IgD-negative memory B cell (primary cell): ENCODE measurements around the gene IQCH. TPM values are rescaled to one million over a fixed set of nuclear protein-coding genes. Genes with fewer than 3 reads are reported as not detected.
A peak's percentile ranks its signal among the peaks of the same experiment; 100 is the strongest.

Experiments used
- H3K27ac Mint-ChIP-seq, 3 donors: one replicate each; pipeline ENCODE4 v1.8.0; 2020 to 2022; ENCODE audit warnings: mild to moderate bottlenecking in 3 of 3, mixed read lengths in 3 of 3, moderate library complexity in 1 of 3
- H3K27me3 Mint-ChIP-seq: one replicate; pipeline ENCODE4 v1.8.0; 2021; ENCODE audit warnings: mixed read lengths
- H3K36me3 Mint-ChIP-seq: one replicate; pipeline ENCODE4 v1.8.0; 2020; ENCODE audit warnings: mild to moderate bottlenecking, mixed read lengths
- H3K4me1 Mint-ChIP-seq, 3 donors: one replicate each; pipeline ENCODE4 v1.8.0; 2020 to 2022; ENCODE audit warnings: mixed read lengths in 3 of 3, mild to moderate bottlenecking in 1 of 3
- H3K4me3 Mint-ChIP-seq, 4 donors: one replicate each; pipeline ENCODE4 v1.8.0; 2020 to 2022; ENCODE audit warnings: mild to moderate bottlenecking in 4 of 4, mixed read lengths in 4 of 4, moderate library complexity in 3 of 4
- H3K9me3 Mint-ChIP-seq, 3 donors: one replicate each; pipeline ENCODE4 v1.8.0; 2020 to 2021; ENCODE audit warnings: mixed read lengths in 3 of 3, mild to moderate bottlenecking in 1 of 3
- polyA plus RNA-seq: library from polyadenylated mRNA; unstranded; fragments of 300-500 nt; fragmentation: Illumina TruSeq; gene quantifications from one replicate; pipeline ENCODE4 v1.2.3, GENCODE V29; 2021

The IQCH gene
- polyA plus RNA-seq, 1 donor from 2014 or later, result 0.13 TPM

DNA sequence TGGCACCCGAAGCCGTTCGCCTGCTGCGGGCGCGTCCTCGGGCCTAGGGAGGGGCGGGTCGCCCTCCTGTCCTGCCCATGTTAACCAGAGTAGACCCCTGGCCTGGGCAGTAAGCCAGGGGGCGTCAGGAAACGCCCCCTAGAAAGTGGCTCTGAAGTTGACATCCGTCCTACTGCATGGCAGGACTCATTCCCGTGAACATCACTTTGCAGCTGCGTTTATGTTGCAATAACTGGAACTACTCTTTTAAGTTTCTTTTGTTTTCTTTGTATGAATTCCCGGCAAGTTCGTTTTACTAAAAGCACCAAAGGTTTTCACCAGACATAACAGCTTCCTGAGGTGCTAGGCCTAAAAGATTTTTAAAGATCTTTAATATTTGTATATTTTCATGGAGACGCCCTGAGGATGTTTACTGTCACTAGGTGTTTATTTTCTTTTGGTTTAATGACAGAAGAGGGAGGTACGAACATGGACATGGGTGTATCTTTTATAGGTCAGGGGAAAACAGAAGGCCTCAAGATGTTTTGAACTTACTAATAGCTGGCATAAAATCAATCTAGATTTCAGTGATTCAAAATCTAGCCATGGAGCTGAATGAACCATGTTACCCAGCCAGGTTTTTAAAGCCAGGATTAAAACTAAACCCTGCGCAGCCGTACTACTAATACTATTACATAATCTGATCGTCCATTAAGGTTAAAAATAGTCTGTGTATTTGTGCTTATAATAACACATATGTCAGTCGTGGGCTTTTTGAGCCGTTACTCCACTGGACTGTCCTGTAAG is 267.4 kb downstream of the IQCH start:
- no peaks in the 10 kb centered on the region for H3K27me3 Mint-ChIP-seq
- H3K27ac Mint-ChIP-seq, result peak overlapping the region; percentile 36 to 98 (median 95)
- H3K4me1 Mint-ChIP-seq, result peaks cover 12 to 24% (median 14%) of the 10 kb centered on the region in 3 donors
- H3K4me3 Mint-ChIP-seq, result peak overlapping the region; percentile 92 to 96 (median 94)
- no peaks in the 10 kb centered on the region for H3K9me3 Mint-ChIP-seq
- peaks cover 18% of the 10 kb centered on the region for H3K36me3 Mint-ChIP-seq

DNA sequence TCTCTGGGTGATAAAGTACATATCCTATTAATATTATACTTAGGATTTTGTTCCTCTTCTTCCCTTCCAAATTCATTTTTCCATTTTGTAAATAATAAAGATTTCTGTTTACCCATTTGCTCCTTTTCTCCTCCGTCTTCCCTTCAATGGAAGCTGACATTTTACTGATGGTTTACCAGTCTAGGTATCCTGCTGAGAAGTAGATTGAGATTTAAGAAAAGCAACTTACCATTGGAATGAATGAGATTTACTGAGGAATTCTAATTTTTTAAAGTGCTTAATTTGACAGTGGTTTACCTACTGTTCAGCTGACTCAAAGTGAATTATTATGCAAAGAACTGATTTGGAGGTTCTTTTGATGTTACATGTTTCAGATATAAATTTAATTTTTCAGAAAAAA is 268.7 kb downstream of the IQCH start:
- no peak overlapping the region for H3K27ac Mint-ChIP-seq
- H3K4me1 Mint-ChIP-seq, result peaks cover 12 to 24% (median 14%) of the 10 kb centered on the region in 3 donors
- H3K9me3 Mint-ChIP-seq, result no peaks in the 10 kb centered on the region
- H3K27me3 Mint-ChIP-seq, result no peaks in the 10 kb centered on the region
- H3K36me3 Mint-ChIP-seq, result peaks cover 13% of the 10 kb centered on the region
- peak overlapping the region in 1 of 4 donors; percentile 96 for H3K4me3 Mint-ChIP-seq

DNA sequence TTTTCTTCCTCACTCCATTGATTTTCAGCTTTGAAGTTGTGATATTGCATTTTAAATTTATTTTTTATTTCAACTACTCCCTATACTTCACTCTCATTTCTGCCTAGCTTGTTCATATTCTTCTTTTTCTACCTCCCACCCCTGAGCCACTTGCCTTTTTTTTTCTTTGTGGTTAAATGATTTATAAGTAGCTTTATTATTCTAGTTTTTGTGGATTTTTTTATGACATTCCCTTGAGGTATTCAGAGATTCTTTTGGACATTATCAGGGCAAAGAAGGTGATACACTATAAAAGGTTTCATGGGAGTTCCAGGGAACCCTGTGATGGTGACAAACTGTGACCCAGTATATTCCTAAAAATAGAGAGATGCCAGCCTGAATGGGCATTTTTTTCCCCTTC is 269.6 kb downstream of the IQCH start:
- no peaks in the 10 kb centered on the region for H3K27me3 Mint-ChIP-seq
- H3K4me3 Mint-ChIP-seq, result no peak overlapping the region
- no peaks in the 10 kb centered on the region for H3K9me3 Mint-ChIP-seq
- H3K4me1 Mint-ChIP-seq, result peaks cover 12 to 24% (median 14%) of the 10 kb centered on the region in 3 donors
- H3K27ac Mint-ChIP-seq, result peak overlapping the region in 1 of 3 donors; percentile 16
- H3K36me3 Mint-ChIP-seq, result peaks cover 8% of the 10 kb centered on the region

DNA sequence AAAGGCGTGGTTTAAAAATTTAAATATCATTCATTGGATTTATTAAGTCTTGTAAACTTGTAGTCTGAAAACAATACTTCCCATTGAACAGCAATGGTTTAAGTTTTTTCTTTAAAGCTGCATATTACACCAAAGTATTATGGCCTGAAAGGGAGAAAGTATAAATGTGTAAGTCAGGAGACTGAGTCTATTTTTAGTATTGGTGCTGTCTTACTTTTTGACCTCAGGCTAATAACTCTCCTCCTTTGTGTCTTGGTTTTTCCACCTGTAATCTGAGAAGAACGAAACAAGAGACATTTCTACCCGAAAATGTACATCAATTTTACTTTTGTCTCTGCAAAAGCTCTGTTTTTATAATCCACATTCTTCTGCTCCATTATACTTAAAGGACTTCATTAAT is 273.9 kb downstream of the IQCH start:
- H3K4me3 Mint-ChIP-seq, result no peak overlapping the region
- peaks cover 6% of the 10 kb centered on the region for H3K36me3 Mint-ChIP-seq
- no peak overlapping the region for H3K27ac Mint-ChIP-seq
- H3K9me3 Mint-ChIP-seq, result no peaks in the 10 kb centered on the region
- H3K4me1 Mint-ChIP-seq, result peaks cover 0 to 4% (median 0%) of the 10 kb centered on the region in 3 donors
- H3K27me3 Mint-ChIP-seq, result no peaks in the 10 kb centered on the region

DNA sequence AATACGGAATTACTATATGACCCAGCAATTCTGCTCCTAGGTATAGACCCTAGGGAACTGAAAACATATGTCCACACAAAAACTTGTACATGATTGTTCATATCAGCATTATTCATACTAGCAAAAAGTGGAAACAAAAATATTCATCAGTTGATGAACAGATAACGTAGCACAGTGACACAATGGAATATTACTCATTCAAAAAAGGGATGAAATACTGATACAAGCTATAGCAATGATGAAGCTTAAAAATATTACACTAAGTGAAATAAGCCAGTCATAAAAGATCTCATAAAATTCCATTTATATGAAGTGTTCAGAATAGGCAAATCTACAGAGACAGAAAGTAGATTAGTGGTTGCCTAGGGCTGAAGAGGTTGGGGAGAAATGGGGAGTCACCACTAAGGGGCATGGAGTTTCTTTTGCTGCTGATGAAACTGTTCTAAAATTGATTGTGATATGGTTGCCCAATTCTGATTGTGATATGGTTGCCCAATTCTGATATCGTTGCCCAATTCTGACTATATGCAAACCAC is 276.9 kb downstream of the IQCH start:
- no peaks in the 10 kb centered on the region for H3K27me3 Mint-ChIP-seq
- no peak overlapping the region for H3K4me3 Mint-ChIP-seq
- H3K36me3 Mint-ChIP-seq, result peaks cover 2% of the 10 kb centered on the region
- no peaks in the 10 kb centered on the region for H3K9me3 Mint-ChIP-seq
- no peak overlapping the region for H3K27ac Mint-ChIP-seq
- H3K4me1 Mint-ChIP-seq, result peaks cover 0 to 4% (median 0%) of the 10 kb centered on the region in 3 donors

DNA sequence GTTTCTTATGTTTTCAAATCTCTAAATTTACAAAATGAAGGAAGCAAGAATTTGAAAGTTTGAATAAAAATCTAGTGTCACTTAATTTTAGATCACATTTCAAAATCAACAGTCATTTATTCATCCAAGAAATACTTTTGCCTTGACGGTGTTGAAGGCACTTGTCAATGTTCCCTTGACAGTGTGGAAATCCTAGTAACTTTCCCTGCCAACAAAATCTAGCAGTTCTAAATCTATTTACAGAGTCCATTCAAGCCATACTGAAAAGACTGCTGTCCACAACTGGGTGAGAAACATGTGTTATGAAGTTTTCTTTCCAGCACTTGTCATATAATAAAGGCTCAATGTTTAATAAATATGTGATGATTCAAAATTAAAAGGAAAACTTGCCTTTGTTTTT is 279.3 kb downstream of the IQCH start:
- Mint-ChIP-seq H3K36me3 (peaks cover 2% of the 10 kb centered on the region), H3K27ac (no peak overlapping the region), H3K4me3 (no peak overlapping the region), H3K27me3 (peaks cover 7% of the 10 kb centered on the region), H3K9me3 (no peaks in the 10 kb centered on the region), H3K4me1 (peaks cover 2 to 13% (median 3%) of the 10 kb centered on the region in 3 donors)

DNA sequence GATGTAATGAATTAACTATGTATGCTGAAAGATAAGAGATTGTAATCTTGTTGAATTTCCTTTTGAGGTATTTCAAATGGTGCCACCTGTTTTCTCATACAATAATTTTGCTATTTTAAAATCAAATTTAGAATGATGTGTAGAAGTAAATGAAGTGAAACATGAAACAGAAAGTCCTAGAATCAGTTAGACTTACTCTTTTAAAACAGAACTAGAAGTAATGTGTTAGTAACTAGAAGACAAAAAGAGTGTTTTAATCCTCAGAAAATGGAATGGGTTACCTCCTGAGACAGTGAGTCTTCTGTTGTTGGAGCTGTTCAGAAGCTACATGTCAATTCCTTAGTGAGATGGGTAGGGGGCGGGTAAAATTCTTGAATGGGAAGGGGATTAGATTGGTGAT is 279.8 kb downstream of the IQCH start:
- Mint-ChIP-seq H3K27ac (no peak overlapping the region), H3K36me3 (peaks cover 2% of the 10 kb centered on the region), H3K9me3 (no peaks in the 10 kb centered on the region)

DNA sequence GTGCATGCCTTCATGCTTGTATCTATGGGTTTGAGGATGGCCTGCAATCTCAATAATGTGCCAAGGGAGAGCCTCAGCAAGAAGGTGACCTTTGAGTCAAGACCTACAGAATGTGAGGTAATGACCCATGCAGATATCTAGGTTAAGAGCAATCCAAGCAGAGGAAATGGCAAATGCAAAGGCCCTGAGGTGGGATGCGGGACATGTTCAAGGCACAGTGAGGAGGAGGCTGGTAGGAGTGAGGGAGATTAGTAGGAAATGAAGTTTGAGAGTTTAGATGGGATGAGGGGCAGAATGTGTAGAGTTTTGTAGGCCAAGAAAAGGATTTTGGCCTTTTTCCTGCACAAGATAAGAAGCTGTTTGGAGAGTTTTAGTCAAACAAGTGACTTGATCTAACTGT is 283.2 kb downstream of the IQCH start:
- H3K27ac Mint-ChIP-seq, result no peak overlapping the region
- H3K4me1 Mint-ChIP-seq, result peaks cover 20 to 35% (median 23%) of the 10 kb centered on the region in 3 donors
- peaks cover 8% of the 10 kb centered on the region for H3K27me3 Mint-ChIP-seq
- peaks cover 4% of the 10 kb centered on the region for H3K36me3 Mint-ChIP-seq
- no peaks in the 10 kb centered on the region for H3K9me3 Mint-ChIP-seq
- peak overlapping the region in 1 of 4 donors; percentile 58 for H3K4me3 Mint-ChIP-seq

More for the DNA sequence above, 279.8 kb downstream of the IQCH start:
- no peak overlapping the region for H3K4me3 Mint-ChIP-seq
- H3K4me1 Mint-ChIP-seq, result peaks cover 5 to 17% (median 5%) of the 10 kb centered on the region in 3 donors
- peaks cover 8% of the 10 kb centered on the region for H3K27me3 Mint-ChIP-seq

DNA sequence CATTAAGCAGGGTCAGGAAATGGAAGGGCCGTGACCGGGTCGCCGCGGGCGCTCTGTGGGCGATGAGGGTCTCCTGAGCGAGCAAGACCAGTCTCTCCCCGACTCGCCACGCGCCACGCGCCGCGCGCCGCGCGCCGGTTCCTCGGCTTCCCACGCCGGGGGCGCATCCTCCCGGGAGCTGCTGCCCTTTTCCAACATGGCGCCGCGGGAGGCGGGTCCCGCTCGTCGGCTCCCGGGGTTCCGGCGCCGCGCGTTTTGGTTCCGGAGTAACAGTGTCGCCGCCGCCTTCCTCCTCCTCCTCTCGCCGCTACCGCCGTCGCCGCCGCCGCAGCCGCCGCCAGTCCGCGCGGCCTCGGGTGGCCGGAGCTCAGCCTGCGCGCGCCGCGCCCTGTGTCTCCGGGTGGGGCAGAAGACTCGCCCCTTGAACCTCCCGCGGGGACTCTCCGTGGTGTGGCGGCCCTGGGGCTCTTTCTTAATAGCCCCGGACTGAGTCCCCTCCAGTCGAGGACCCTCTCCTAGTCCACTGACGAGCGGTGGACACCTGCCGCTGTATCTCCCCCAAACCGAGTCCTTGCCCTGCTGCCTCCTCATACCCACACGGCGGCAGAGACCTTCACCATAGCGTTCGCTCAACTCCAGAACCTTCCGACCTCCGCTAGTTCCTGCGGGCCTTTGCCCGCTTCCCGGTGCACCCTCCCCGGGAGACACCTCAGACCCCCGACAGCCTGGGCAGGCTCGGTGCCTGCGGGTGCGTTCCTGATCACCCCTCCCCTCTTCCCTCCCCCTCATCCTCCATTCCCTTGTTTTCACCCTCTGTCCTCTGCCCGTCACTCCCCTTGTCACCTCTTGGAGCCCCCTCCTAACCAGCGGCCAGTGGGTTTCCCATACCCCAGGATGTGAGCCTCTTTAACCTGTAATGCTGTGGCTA is 288.1 kb downstream of the IQCH start, which contains the start of gene MAP2K5:
Gene MAP2K5, plus strand, starts transcription at position 284 of the 928 bp plus-strand sequence. Its CDS starts 633 bp downstream, at position 917.
- peak within 1 kb of the TSS; percentile 92 to 98 (median 96) for H3K27ac Mint-ChIP-seq
- peaks cover 2% of the 10 kb centered on the region for H3K27me3 Mint-ChIP-seq
- peak within 1 kb of the TSS; percentile 95 to 99 (median 98) for H3K4me3 Mint-ChIP-seq
- peaks cover 35 to 49% (median 43%) of the 10 kb centered on the region in 3 donors for H3K4me1 Mint-ChIP-seq
- no peaks in the 10 kb centered on the region for H3K9me3 Mint-ChIP-seq
- peaks cover 3% of the 10 kb centered on the region for H3K36me3 Mint-ChIP-seq

DNA sequence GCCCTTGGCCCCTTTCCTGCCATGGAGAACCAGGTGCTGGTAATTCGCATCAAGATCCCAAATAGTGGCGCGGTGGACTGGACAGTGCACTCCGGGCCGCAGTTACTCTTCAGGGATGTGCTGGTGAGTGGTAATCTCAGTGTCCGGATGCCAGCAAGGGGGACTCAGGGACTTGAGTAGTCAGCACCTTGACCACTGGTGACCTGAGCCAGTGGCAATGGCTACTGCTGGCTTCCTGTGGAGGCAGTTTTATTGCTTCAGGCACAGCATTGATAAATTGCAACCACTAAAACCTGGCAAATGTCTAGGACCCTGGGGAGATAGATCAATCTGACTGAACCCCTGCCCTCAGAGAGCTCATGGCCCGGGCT is 288.7 kb downstream of the IQCH start:
- Mint-ChIP-seq H3K4me1 (peaks cover 36 to 49% (median 45%) of the 10 kb centered on the region in 3 donors), H3K9me3 (no peaks in the 10 kb centered on the region), H3K27me3 (peaks cover 2% of the 10 kb centered on the region), H3K27ac (peak overlapping the region; percentile 80 to 92 (median 88)), H3K4me3 (peak overlapping the region; percentile 95 to 99 (median 98)), H3K36me3 (peaks cover 5% of the 10 kb centered on the region)

DNA sequence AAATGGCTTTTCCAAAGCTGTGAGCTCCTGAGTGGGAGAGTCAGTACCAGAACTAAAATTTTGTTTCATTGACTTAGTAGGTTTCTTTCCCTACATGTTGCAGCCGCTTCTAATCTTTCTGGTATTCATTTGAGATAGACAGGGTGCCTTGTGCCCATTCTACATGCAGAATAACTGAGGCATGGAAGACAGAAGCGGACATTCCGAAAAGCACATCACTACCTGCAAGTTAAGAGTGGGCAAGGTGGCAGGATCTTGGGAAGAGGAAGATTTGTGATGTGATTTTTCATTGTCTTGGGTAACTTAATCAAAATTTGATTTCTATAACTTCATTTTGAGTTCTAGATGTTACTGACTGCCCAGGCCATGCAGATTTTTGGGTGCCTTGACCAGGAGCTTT is 289.9 kb downstream of the IQCH start:
- Mint-ChIP-seq H3K27ac (peak overlapping the region; percentile 50 to 92 (median 80)), H3K4me3 (peak overlapping the region; percentile 18 to 99 (median 45)), H3K27me3 (no peaks in the 10 kb centered on the region), H3K36me3 (peaks cover 5% of the 10 kb centered on the region), H3K9me3 (no peaks in the 10 kb centered on the region), H3K4me1 (peaks cover 36 to 51% (median 48%) of the 10 kb centered on the region in 3 donors)

DNA sequence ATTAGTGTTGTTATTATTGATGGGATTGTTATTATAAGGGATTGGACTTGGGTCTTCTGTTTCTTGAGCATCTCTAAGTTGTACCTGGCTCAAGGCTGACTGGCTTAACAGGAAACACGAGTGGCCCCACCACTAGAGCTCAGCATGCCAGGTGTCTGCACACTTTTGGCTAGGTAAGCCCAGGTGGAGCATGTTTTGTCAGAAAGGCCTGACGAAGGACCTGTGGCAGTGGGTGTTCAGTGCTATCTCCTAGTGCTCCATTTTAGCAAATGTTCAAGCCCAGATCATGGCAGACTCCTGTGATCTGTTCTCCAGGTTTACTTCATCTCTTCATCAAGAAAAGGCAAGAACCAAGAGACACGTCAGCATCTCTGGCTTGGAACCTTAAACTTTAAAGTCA is 291.3 kb downstream of the IQCH start:
- Mint-ChIP-seq H3K27ac (no peak overlapping the region), H3K36me3 (peaks cover 4% of the 10 kb centered on the region), H3K4me1 (peaks cover 32 to 43% (median 42%) of the 10 kb centered on the region in 3 donors), H3K27me3 (no peaks in the 10 kb centered on the region), H3K9me3 (no peaks in the 10 kb centered on the region), H3K4me3 (peak overlapping the region in 1 of 4 donors; percentile 78)

DNA sequence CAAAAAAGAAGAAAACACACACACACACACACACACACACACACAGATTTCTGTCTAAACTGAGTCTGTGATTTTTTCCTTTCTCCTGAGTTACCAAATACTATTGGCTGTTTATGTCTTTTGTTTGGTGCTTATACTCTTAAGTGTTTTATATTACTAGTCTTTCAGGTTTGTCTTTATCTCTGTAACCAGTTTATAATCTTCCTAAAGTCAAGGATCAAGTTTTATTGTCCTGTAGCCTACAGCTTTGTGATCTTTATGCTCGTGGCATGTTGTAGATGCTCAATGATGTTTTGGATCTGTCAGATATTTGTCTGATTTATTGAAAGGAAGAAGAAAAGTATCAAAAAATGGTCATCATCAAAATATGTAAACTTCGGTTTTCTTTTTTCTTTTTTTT is 292.5 kb downstream of the IQCH start:
- Mint-ChIP-seq H3K36me3 (peaks cover 4% of the 10 kb centered on the region), H3K4me3 (peak overlapping the region in 2 of 4 donors; percentile 58 to 65), H3K27me3 (no peaks in the 10 kb centered on the region), H3K4me1 (peaks cover 21 to 35% (median 34%) of the 10 kb centered on the region in 3 donors), H3K27ac (no peak overlapping the region), H3K9me3 (no peaks in the 10 kb centered on the region)

DNA sequence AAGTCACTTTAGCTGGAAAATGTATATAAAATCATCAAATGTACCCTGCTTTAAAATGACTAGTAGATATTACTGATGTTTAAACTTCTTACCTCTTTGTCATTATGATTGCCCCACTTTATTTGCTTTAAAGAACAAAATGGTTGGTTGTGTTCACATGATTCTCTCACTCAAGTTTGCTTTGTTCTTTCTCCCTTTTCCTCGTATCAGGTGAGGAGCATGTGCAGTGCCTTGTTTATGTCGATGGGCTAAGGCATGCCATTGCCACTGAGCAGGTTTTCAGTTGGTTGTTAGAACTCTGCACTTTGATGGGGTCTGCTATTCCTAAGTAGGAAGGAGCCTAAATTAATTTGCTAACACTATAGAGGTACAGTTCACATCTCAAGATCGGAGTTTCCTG is 293.2 kb downstream of the IQCH start:
- H3K4me3 Mint-ChIP-seq, result peak overlapping the region in 1 of 4 donors; percentile 63
- H3K9me3 Mint-ChIP-seq, result no peaks in the 10 kb centered on the region
- H3K27me3 Mint-ChIP-seq, result no peaks in the 10 kb centered on the region
- H3K36me3 Mint-ChIP-seq, result peaks cover 4% of the 10 kb centered on the region
- H3K27ac Mint-ChIP-seq, result no peak overlapping the region
- peaks cover 20 to 35% (median 33%) of the 10 kb centered on the region in 3 donors for H3K4me1 Mint-ChIP-seq
